Endodermal cell (in vitro differentiated cells): ENCODE measurements around the gene MTG1. TPM values are rescaled to one million over a fixed set of nuclear protein-coding genes. Genes with fewer than 3 reads are reported as not detected.

Source experiments
- DNase-seq: peaks from one replicate; pipeline ENCODE4 v3.0.0-alpha.2; 2017
- H3K27ac ChIP-seq: 2 replicates; pipeline ENCODE4 v1.5.1; 2013; ENCODE audit warnings: mild to moderate bottlenecking, low read depth, low read length, moderate library complexity
- H3K27me3 ChIP-seq: 2 replicates; pipeline ENCODE4 v1.6.1; 2013; ENCODE audit warnings: mild to moderate bottlenecking, low read length, moderate library complexity; ENCODE audit not compliant: insufficient read depth, control insufficient read depth, poor library complexity, severe bottlenecking
- H3K36me3 ChIP-seq: 2 replicates; pipeline ENCODE4 v1.7.0; 2013; ENCODE audit warnings: mild to moderate bottlenecking, low read length, moderate library complexity; ENCODE audit not compliant: control insufficient read depth, insufficient read depth
- H3K4me1 ChIP-seq: one replicate; pipeline ENCODE4 v1.7.0; 2013; ENCODE audit warnings: low read length; ENCODE audit not compliant: control insufficient read depth, insufficient read depth
- H3K4me3 ChIP-seq: 2 replicates; pipeline ENCODE4 v1.5.1; 2013; ENCODE audit warnings: mild to moderate bottlenecking, low read length, moderate library complexity
- H3K9ac ChIP-seq: 2 replicates; pipeline ENCODE4 v1.6.1; 2013; ENCODE audit warnings: mild to moderate bottlenecking, low read length, moderate library complexity; ENCODE audit not compliant: poor library complexity, severe bottlenecking; ENCODE audit errors: extremely low read depth
- H3K9me3 ChIP-seq: 2 replicates; pipeline ENCODE4 v1.6.1; 2013; ENCODE audit warnings: mild to moderate bottlenecking, low read length, moderate library complexity; ENCODE audit not compliant: control insufficient read depth
- H3K27ac Mint-ChIP-seq: 2 replicates; pipeline ENCODE4 v1.8.0; 2020; ENCODE audit warnings: mixed read lengths
- H3K27me3 Mint-ChIP-seq: 2 replicates; pipeline ENCODE4 v1.8.0; 2021; ENCODE audit warnings: mild to moderate bottlenecking, mixed read lengths; ENCODE audit not compliant: insufficient read depth
- H3K36me3 Mint-ChIP-seq: 2 replicates; pipeline ENCODE4 v1.8.0; 2020; ENCODE audit warnings: low read depth, mixed read lengths
- H3K4me1 Mint-ChIP-seq: 2 replicates; pipeline ENCODE4 v1.8.0; 2020; ENCODE audit warnings: mixed read lengths
- H3K4me3 Mint-ChIP-seq: 2 replicates; pipeline ENCODE4 v1.8.0; 2020; ENCODE audit warnings: mild to moderate bottlenecking, moderate library complexity, mixed read lengths
- H3K9me3 Mint-ChIP-seq: 2 replicates; pipeline ENCODE4 v1.8.0; 2020; ENCODE audit warnings: mild to moderate bottlenecking, mixed read lengths
- CTCF ChIP-seq: fragments of 200-600 bp; sonication (generic); conservative IDR thresholded peaks from 2 replicates; pipeline ENCODE4 v1.5.0; 2021; ENCODE audit warnings: antibody characterized with exemption, mild to moderate bottlenecking
- WGBS, 2 experiments: methylation state at CpG; one replicate each; pipeline versions ENCODE4 v1.1.5 to v1.1.7; 2013; ENCODE audit warnings: missing lambda C conversion rate in 2 of 2, mixed read lengths in 1 of 2; ENCODE audit not compliant: insufficient coverage in 1 of 2, insufficient read length in 1 of 2; 5-methylcytosine and 5-hydroxymethylcytosine counted together
- total RNA-seq, 2 donors: library from RNA; stranded (reverse); fragmentation: NEBNext Ultra II Directional in 1 of 2; extraction: Animal tissue kit (Norgen Biotek cat#: 25700) in 1 of 2; gene quantifications; 2 replicates in 1 of 2; 3 replicates in 1 of 2; pipeline ENCODE4 v1.2.1, GENCODE V29; 2021

MTG1 gene
- total RNA-seq, 2 donors from 2014 or later = 71.3 to 86.0 TPM

DNA sequence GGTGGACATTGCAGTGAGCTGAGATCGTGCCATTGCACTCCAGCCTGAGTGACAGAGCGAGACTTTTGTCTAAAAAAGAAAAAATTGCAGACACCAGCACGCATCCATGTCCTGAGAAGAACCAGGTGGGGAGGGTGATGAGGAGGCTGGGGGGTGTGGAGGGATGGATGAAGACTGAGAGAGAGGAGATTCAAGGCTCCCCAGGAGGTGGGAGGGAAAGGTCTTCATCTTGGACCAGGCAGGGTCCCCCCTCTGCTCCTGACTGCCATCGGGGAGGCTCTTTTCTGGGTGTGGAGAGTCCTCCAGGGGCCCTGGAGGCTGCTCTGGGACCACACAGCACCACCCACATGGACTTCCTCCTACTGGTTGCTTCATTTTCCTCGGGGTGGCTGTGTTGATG is 61.2 kb downstream of the MTG1 start:
- Histone ChIP-seq H3K27ac (no peak overlapping the region), H3K36me3 (no peaks in the 10 kb centered on the region), H3K9me3 (no peaks in the 10 kb centered on the region), H3K27me3 (no peaks in the 10 kb centered on the region), H3K4me3 (no peak overlapping the region), H3K4me1 (no peaks in the 10 kb centered on the region), H3K9ac (no peak overlapping the region)
- Mint-ChIP-seq H3K4me1 (no peaks in the 10 kb centered on the region), H3K4me3 (no peak overlapping the region), H3K27ac (no peak overlapping the region), H3K27me3 (no peaks in the 10 kb centered on the region), H3K9me3 (peaks cover 87% of the 10 kb centered on the region), H3K36me3 (no peaks in the 10 kb centered on the region)
- TF ChIP-seq CTCF = no peak
- no peak for DNase-seq
- 65 to 80% methylated on average over 3 to 5 of the region's 5 CpGs for WGBS, 2 experiments

- 60 to 84% methylated on average over 1 to 7 of the region's 7 CpGs for WGBS, 2 experiments
- DNase-seq = no peak
- Histone ChIP-seq H3K36me3 (no peaks in the 10 kb centered on the region), H3K9me3 (no peaks in the 10 kb centered on the region), H3K27ac (no peak overlapping the region), H3K4me3 (no peak overlapping the region), H3K4me1 (no peaks in the 10 kb centered on the region), H3K9ac (no peak overlapping the region), H3K27me3 (no peaks in the 10 kb centered on the region)
- Mint-ChIP-seq H3K27ac (no peak overlapping the region), H3K27me3 (no peaks in the 10 kb centered on the region), H3K4me1 (no peaks in the 10 kb centered on the region), H3K4me3 (no peak overlapping the region), H3K36me3 (no peaks in the 10 kb centered on the region), H3K9me3 (peaks cover 87% of the 10 kb centered on the region)
- no peak for TF ChIP-seq CTCF
Observed at GRCh38 chr10:133455611-133456031, 61.7 kb downstream of the MTG1 start.

DNA sequence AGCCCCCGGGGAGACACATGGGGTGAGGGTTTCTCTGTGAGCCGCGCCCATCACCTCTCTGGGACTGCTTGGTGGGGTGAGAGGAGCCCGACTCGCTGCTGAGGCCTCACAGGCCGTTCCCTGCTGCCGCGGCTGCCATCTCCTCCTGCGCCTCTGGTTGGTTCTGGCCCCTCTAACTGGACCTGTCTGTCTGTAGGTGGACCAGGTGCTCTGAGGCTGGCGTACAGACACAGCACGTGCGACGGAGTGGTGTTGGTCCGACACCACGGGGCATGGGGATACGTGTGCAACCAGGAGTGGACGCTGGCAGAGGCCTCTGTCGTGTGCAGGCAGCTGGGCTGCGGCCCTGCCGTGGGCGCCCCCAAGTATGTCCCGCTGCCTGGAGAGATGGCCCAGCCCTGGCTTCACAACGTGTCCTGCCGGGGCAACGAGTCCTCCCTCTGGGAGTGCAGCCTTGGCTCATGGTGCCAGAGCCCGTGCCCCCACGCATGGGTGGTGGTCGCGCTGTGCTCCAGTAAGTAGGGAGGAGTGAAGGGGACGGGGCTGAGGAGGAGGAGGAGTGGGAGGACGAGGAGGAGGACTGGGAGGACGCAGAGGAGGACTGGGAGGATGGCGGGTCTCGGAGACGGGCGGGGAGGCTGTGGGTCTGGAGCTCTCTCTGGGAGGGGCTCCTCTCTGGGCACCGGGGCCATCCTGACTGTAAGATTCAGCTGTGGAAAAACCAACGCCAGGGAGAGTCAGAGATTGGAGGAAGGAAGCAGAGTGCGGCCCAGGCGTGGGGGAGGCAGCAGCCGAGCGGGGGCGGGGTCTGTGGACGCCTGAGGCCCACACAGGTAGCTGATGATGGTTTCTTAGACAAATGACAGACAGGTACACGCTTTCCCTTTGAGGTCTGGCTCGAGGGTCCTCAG is 62.3 kb downstream of the MTG1 start:
- no peaks in the 10 kb centered on the region for H3K4me1 ChIP-seq
- peaks cover under 1% of the 10 kb centered on the region for H3K36me3 Mint-ChIP-seq
- no peaks in the 10 kb centered on the region for H3K27me3 ChIP-seq
- H3K9me3 Mint-ChIP-seq = peaks cover 87% of the 10 kb centered on the region
- no peak overlapping the region for H3K9ac ChIP-seq
- H3K4me3 ChIP-seq = no peak overlapping the region
- no peak overlapping the region for H3K4me3 Mint-ChIP-seq
- H3K27ac ChIP-seq = no peak overlapping the region
- no peaks in the 10 kb centered on the region for H3K27me3 Mint-ChIP-seq
- no peak for TF ChIP-seq CTCF
- H3K27ac Mint-ChIP-seq = no peak overlapping the region
- WGBS, 2 experiments = 83 to 86% methylated on average over 28 to 46 of the region's 46 CpGs
- DNase-seq = no peak
- no peaks in the 10 kb centered on the region for H3K36me3 ChIP-seq
- H3K4me1 Mint-ChIP-seq = no peaks in the 10 kb centered on the region
- no peaks in the 10 kb centered on the region for H3K9me3 ChIP-seq
